ENCODE results near the gene FSHR. TPM values are rescaled to one million over a fixed set of nuclear protein-coding genes. Genes with fewer than 3 reads are reported as not detected.

FSHR gene
- total RNA-seq, 1 experiment from 2014 or later, result not detected

- no peaks in the 10 kb centered on the region for H3K27me3 ChIP-seq (replicated peaks; ENCODE audit: insufficient read depth, low read depth, low read length, poor library complexity)
- intact Hi-C loops (cut with micrococcal nuclease; ENCODE audit: unreplicated experiment), result no loop called here
- H3K36me3 ChIP-seq (ENCODE audit: insufficient read depth, low read length, poor library complexity, severe bottlenecking), result no peaks in the 10 kb centered on the region
- no peaks in the 10 kb centered on the region for H3K4me1 ChIP-seq (ENCODE audit: insufficient read depth, low read length, poor library complexity, severe bottlenecking)
- ChIA-PET CTCF (interaction anchor here (0.6 kb wide), 1 partner anchor 530 kb away, joined by 9 read pairs; no protein-coding TSS in a partner anchor), POLR2A (ENCODE audit: low non-redundant PET) (no interaction called here)
- no TSS peak for BruUV-seq (replicated peaks)
- no peak for DNase-seq (ENCODE audit: low spot score)
- no peaks in the 10 kb centered on the region for H3K9me3 ChIP-seq (ENCODE audit: low read depth, low read length, poor library complexity, severe bottlenecking)
- no peak for TF ChIP-seq CTCF (conservative IDR thresholded peaks at IDR 0.05; ENCODE audit: low read depth, low read length)
- TF ChIP-seq EZH2 (IDR thresholded peaks at IDR 0.05; ENCODE audit: borderline replicate concordance, low read depth, low read length, poor library complexity, severe bottlenecking), result no peak
- no peak overlapping the region for H3K4me3 ChIP-seq (ENCODE audit: low read depth, low read length, poor library complexity, severe bottlenecking)
- no peak overlapping the region for H3K27ac ChIP-seq (ENCODE audit: low read depth, low read length, poor library complexity, severe bottlenecking)
Observed at GRCh38 chr2:49152824-49153223, 1.5 kb downstream of the FSHR start.

GRCh38 chr2:49146401-49146800 lies 7.9 kb downstream of the FSHR start:
- no peak for DNase-seq (ENCODE audit: low spot score)
- ChIA-PET POLR2A (ENCODE audit: low non-redundant PET) (no interaction called here), CTCF (no interaction called here)
- TF ChIP-seq EZH2 (IDR thresholded peaks at IDR 0.05; ENCODE audit: borderline replicate concordance, low read depth, low read length, poor library complexity, severe bottlenecking), result no peak
- no peak for TF ChIP-seq CTCF (conservative IDR thresholded peaks at IDR 0.05; ENCODE audit: low read depth, low read length)
- BruUV-seq (replicated peaks), result no TSS peak
- H3K27me3 ChIP-seq (replicated peaks; ENCODE audit: insufficient read depth, low read depth, low read length, poor library complexity), result no peaks in the 10 kb centered on the region
- H3K36me3 ChIP-seq (ENCODE audit: insufficient read depth, low read length, poor library complexity, severe bottlenecking), result no peaks in the 10 kb centered on the region
- no peaks in the 10 kb centered on the region for H3K4me1 ChIP-seq (ENCODE audit: insufficient read depth, low read length, poor library complexity, severe bottlenecking)
- no peaks in the 10 kb centered on the region for H3K9me3 ChIP-seq (ENCODE audit: low read depth, low read length, poor library complexity, severe bottlenecking)
- no peak overlapping the region for H3K4me3 ChIP-seq (ENCODE audit: low read depth, low read length, poor library complexity, severe bottlenecking)
- intact Hi-C loops (cut with micrococcal nuclease; ENCODE audit: unreplicated experiment), result no loop called here
- H3K27ac ChIP-seq (ENCODE audit: low read depth, low read length, poor library complexity, severe bottlenecking), result no peak overlapping the region

DNA sequence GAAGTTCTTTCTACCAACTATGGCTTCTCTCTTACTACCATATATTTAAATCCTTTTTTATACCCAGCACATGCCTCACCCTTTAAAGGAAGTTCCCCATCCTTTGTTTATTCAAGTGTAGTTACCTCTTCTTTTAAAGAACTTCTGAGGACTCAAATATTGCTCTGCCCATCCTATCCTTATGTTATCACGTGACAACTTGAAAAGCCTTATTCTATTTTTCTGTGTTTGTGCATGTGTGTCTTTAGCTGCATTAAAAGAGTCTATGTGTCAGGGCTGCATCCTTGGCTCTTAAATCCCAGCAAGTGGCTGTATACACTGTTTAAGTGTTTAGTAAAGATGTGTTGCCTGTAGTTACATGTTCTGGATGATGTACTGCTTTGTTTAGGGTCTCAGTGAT lies 22.5 kb downstream of the FSHR start:
- DNase-seq (ENCODE audit: low spot score), result no peak
- TF ChIP-seq CTCF (conservative IDR thresholded peaks at IDR 0.05; ENCODE audit: low read depth, low read length) (no peak), EZH2 (IDR thresholded peaks at IDR 0.05; ENCODE audit: borderline replicate concordance, low read depth, low read length, poor library complexity, severe bottlenecking) (no peak)
- no TSS peak for BruUV-seq (replicated peaks)
- Histone ChIP-seq H3K9me3 (ENCODE audit: low read depth, low read length, poor library complexity, severe bottlenecking) (peaks cover 4% of the 10 kb centered on the region), H3K27me3 (replicated peaks; ENCODE audit: insufficient read depth, low read depth, low read length, poor library complexity) (no peaks in the 10 kb centered on the region), H3K27ac (ENCODE audit: low read depth, low read length, poor library complexity, severe bottlenecking) (no peak overlapping the region), H3K36me3 (ENCODE audit: insufficient read depth, low read length, poor library complexity, severe bottlenecking) (no peaks in the 10 kb centered on the region), H3K4me1 (ENCODE audit: insufficient read depth, low read length, poor library complexity, severe bottlenecking) (no peaks in the 10 kb centered on the region), H3K4me3 (ENCODE audit: low read depth, low read length, poor library complexity, severe bottlenecking) (no peak overlapping the region)
- CTCF ChIA-PET, result no interaction called here
- POLR2A ChIA-PET (ENCODE audit: low non-redundant PET), result no interaction called here
- intact Hi-C loops (cut with micrococcal nuclease; ENCODE audit: unreplicated experiment), result no loop called here

Measured in A673 (cell line).